ENCODE measurements around the gene SNPH.

DNA sequence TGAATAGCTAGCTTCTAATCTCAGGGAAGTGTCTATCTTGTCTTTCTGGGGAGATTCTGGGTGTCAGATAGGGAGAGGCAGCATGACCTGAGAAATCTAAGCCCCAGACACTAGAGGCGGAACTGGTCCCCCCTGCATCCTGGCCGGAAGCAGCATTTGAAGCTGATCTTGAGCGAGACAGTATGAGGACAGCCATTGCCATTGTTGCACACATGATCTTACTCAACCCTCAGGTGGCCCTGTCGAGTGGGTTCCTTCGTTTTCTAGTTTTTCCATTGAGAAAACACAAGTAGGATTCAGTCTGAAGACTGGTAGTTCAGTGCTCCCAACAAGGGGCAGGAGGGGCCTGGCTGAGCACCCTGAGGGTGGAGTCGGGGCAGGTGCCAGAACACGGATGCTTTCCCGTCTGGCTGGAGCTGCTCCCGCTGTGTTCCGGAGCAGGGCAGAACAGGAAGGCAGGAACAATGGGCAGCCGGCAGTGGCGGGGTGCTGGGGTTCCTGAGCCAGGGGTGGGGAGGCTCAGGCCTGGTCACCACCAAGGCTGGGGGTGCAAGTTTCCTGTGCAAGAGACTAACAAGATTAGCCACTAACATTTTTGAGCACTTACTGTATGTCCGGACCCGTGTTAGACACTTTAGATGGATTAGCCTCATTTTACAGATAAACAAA lies 70.7 kb downstream of the SNPH start:
- TF ChIP-seq, protein P1, sequence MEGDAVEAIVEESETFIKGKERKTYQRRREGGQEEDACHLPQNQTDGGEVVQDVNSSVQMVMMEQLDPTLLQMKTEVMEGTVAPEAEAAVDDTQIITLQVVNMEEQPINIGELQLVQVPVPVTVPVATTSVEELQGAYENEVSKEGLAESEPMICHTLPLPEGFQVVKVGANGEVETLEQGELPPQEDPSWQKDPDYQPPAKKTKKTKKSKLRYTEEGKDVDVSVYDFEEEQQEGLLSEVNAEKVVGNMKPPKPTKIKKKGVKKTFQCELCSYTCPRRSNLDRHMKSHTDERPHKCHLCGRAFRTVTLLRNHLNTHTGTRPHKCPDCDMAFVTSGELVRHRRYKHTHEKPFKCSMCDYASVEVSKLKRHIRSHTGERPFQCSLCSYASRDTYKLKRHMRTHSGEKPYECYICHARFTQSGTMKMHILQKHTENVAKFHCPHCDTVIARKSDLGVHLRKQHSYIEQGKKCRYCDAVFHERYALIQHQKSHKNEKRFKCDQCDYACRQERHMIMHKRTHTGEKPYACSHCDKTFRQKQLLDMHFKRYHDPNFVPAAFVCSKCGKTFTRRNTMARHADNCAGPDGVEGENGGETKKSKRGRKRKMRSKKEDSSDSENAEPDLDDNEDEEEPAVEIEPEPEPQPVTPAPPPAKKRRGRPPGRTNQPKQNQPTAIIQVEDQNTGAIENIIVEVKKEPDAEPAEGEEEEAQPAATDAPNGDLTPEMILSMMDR (IDR thresholded peaks at IDR 0.05; ENCODE audit: insufficient read depth, low read length): no peak
- TF ChIP-seq SPI1 (IDR thresholded peaks at IDR 0.05; ENCODE audit: borderline replicate concordance, low read depth): no peak
- no peak for TF ChIP-seq POLR2AphosphoS5 (IDR thresholded peaks at IDR 0.05; ENCODE audit: low read depth)
- no peak for TF ChIP-seq REST (IDR thresholded peaks at IDR 0.05; ENCODE audit: insufficient replicate concordance, low read depth)

All from HL-60 (cell line).